Measurements from ENCODE around the gene ZNF773. TPM values are rescaled to one million over a fixed set of nuclear protein-coding genes. Genes with fewer than 3 reads are reported as not detected.
"Not testable (repeated sequence)": the region's sequence is repeated elsewhere in the genome, so short reads cannot be mapped to it uniquely, and the experiment has no call there.

The ZNF773 gene
- total RNA-seq: 10 to 100 TPM in 3 of 4 donors, 1 to 10 TPM in 1; 2.6 to 31.8 (median 16.0) TPM

- H3K4me1 ChIP-seq: not testable (repeated sequence)
- H3K27ac ChIP-seq: peak within 1 kb of the TSS in 3 of 4 donors; percentile 76 to 85 (median 78)
- WGBS, 2 donors: 1% methylated on average over 31 to 55 of the region's 69 CpGs
Measured at GRCh38 chr19:57499680-57500395, at the start of gene ZNF773. TSS of gene ZNF773 (plus strand) at chr19:57499938. CDS start at chr19:57500081, 143 bp downstream.

GRCh38 chr19:57452307-57452706 is 47.4 kb upstream of the ZNF773 start:
- no peak for TF ChIP-seq POLR2A (IDR thresholded peaks at IDR 0.05)
- no peak for TF ChIP-seq CTCF (IDR thresholded peaks at IDR 0.05)
- TF ChIP-seq EP300 (IDR thresholded peaks at IDR 0.05): no peak
- H3K27me3 ChIP-seq: no peaks in the 10 kb centered on the region
- no peak for DNase-seq (ENCODE audit: low spot score in 2 of 2)
- H3K27ac ChIP-seq: no peak overlapping the region
- H3K4me1 ChIP-seq: no peaks in the 10 kb centered on the region
- 90 to 94% methylated on average over 3 of the region's 3 CpGs for WGBS, 2 donors
- H3K36me3 ChIP-seq: peaks cover 0 to 86% (median 0%) of the 10 kb centered on the region in 3 donors
- no peak overlapping the region for H3K4me3 ChIP-seq
- peaks cover 0 to 99% (median 38%) of the 10 kb centered on the region in 4 donors for H3K9me3 ChIP-seq

More at GRCh38 chr19:57499680-57500395, at the start of gene ZNF773:
- DNase-seq (ENCODE audit: low spot score in 2 of 2): peak; percentile 83 to 88
- peaks cover 0 to 46% (median 0%) of the 10 kb centered on the region in 3 donors for H3K36me3 ChIP-seq
- H3K9me3 ChIP-seq: peaks cover 0 to 72% (median 8%) of the 10 kb centered on the region in 4 donors
- H3K27me3 ChIP-seq: not testable (repeated sequence)
- H3K4me3 ChIP-seq: peak within 1 kb of the TSS; percentile 42 to 90 (median 54)
- peak in 1 of 2 donors; percentile 75 for TF ChIP-seq EP300 (IDR thresholded peaks at IDR 0.05)
- peak in 1 of 2 donors; percentile 48 for TF ChIP-seq POLR2A (IDR thresholded peaks at IDR 0.05)

DNA sequence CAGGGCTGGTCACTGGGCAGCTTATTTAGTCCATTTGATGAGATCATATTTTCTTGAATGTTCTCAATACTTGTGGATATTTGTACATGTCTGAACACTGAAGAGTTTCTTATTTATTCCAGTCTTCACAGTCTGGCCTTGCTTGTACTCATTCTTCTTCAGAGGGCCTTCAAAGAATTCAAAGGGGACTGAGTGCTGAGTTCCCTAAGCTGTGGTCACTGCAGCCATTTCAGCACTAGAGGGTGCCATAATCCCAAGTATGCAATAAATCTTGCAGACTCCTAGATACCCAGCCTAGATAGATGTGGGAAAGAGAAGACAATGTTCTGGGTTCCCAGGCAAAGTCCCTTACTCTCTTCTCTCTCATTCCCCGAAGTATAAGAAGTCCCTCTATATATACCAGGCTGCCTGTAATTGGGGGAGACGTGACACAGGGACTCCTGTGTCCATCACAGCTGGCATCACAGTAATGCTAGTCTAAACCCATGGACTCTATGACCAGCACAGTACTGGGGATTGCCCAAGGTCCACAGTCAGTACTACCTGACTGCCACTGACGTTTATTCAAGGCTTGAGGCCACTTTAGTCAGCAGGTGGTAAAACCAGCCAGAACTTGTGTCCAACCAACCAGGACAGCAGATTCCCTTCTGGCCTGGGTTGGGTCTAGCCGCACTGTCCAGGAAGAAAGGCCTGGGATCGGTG is 33.9 kb upstream of the ZNF773 start:
- Histone ChIP-seq H3K36me3 (peaks cover 0 to 55% (median 3%) of the 10 kb centered on the region in 3 donors), H3K27ac (no peak overlapping the region), H3K4me3 (no peak overlapping the region), H3K4me1 (no peaks in the 10 kb centered on the region), H3K9me3 (peaks cover under 1 to 100% (median 53%) of the 10 kb centered on the region in 4 donors), H3K27me3 (no peaks in the 10 kb centered on the region)
- 97 to 99% methylated on average over 3 to 5 of the region's 5 CpGs for WGBS, 2 donors
- no peak for DNase-seq (ENCODE audit: low spot score in 2 of 2)
- no peak for TF ChIP-seq CTCF (IDR thresholded peaks at IDR 0.05)
- TF ChIP-seq POLR2A (IDR thresholded peaks at IDR 0.05): no peak
- no peak for TF ChIP-seq EP300 (IDR thresholded peaks at IDR 0.05)

GRCh38 chr19:57466489-57466888 is 33.2 kb upstream of the ZNF773 start:
- no peak for DNase-seq (ENCODE audit: low spot score in 2 of 2)
- WGBS, 2 donors: 98 to 100% methylated on average over 4 to 5 of the region's 5 CpGs
- no peaks in the 10 kb centered on the region for H3K27me3 ChIP-seq
- no peak overlapping the region for H3K27ac ChIP-seq
- no peak for TF ChIP-seq CTCF (IDR thresholded peaks at IDR 0.05)
- TF ChIP-seq EP300 (IDR thresholded peaks at IDR 0.05): no peak
- TF ChIP-seq POLR2A (IDR thresholded peaks at IDR 0.05): no peak
- no peaks in the 10 kb centered on the region for H3K4me1 ChIP-seq
- H3K4me3 ChIP-seq: no peak overlapping the region
- H3K9me3 ChIP-seq: peaks cover 4 to 100% (median 54%) of the 10 kb centered on the region in 4 donors
- peaks cover 0 to 61% (median 3%) of the 10 kb centered on the region in 3 donors for H3K36me3 ChIP-seq

DNA sequence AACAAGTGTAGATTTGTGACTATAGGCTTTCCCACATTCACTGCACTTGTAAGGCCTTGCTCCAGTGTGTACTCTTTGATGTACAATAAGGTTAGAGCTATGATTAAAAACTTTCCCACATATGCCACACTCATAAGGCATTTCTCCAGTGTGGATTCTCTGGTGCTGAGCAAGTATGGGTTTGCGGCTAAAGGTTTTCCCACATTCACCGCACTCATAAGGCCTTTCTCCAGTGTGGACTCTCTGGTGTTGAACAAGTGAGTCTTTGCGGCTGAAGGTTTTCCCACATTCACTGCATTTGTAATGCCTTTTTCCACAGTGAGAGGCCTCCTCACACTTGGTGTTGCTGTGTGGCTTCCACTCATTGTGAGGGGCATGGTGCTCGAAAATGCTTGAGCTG is 26.1 kb upstream of the ZNF773 start:
- no peak for TF ChIP-seq POLR2A (IDR thresholded peaks at IDR 0.05)
- no peak for TF ChIP-seq EP300 (IDR thresholded peaks at IDR 0.05)
- TF ChIP-seq CTCF (IDR thresholded peaks at IDR 0.05): no peak
- Histone ChIP-seq H3K27ac (no peak overlapping the region), H3K4me1 (peaks cover 0 to 6% (median 0%) of the 10 kb centered on the region in 4 donors), H3K4me3 (no peak overlapping the region), H3K36me3 (peaks cover 0 to 76% (median 15%) of the 10 kb centered on the region in 3 donors), H3K9me3 (peaks cover 15 to 91% (median 57%) of the 10 kb centered on the region in 4 donors), H3K27me3 (no peaks in the 10 kb centered on the region)
- 96 to 97% methylated on average over 4 of the region's 4 CpGs for WGBS, 2 donors
- no peak for DNase-seq (ENCODE audit: low spot score in 2 of 2)
